IMR-90 (cell line): Measurements from ENCODE around the gene POR. TPM values are rescaled to one million over a fixed set of nuclear protein-coding genes. Genes with fewer than 3 reads are reported as not detected.

Experiments
- ATAC-seq: fragments of 200-7000 bp; cut with Tn5 transposase; 2 replicates; pipeline ENCODE4 v1.9.1; 2020; ENCODE audit warnings: low read depth, mild to moderate bottlenecking, moderate library complexity
- Bru-seq: library from RNA; stranded (reverse); fragments of 400-500 nt; gene quantifications from one replicate; lab custom pipeline; 2021; lab: Mats Ljungman, UMichigan
- BruChase-seq, 2 experiments: library from RNA; stranded (reverse); fragments of 400-500 nt; gene quantifications; one replicate each; lab custom pipeline; 2021; lab: Mats Ljungman, UMichigan
- BruUV-seq: library from RNA; stranded (reverse); fragments of 400-500 nt; replicated peaks from 2 replicates; lab custom pipeline; 2021; lab: Mats Ljungman, UMichigan
- CTCF ChIA-PET: fragments of 300-600 bp; formaldehyde crosslinking; extraction: SDS; loops from one replicate; lab custom pipeline; 2021; ENCODE audit warnings: antibody characterized with exemption; lab: Yijun Ruan, JAX
- POLR2A ChIA-PET: fragments of 300-600 bp; sonication (Branson Sonifier 250); formaldehyde crosslinking; loops from one replicate; lab custom pipeline; 2022; ENCODE audit warnings: antibody characterized with exemption; ENCODE audit not compliant: unreplicated experiment; lab: Charles Lee
- DNase-seq: peaks from one replicate; pipeline ENCODE4 v3.0.0; 2013
- H2AFZ ChIP-seq: replicated peaks from 2 replicates; pipeline ENCODE3; 2013; ENCODE audit warnings: low read length, mild to moderate bottlenecking; ENCODE audit not compliant: poor library complexity
- H2AK5ac ChIP-seq: 2 replicates; pipeline ENCODE4 v1.6.1; 2013; ENCODE audit warnings: low read depth, low read length, inconsistent platforms
- H2AK9ac ChIP-seq: replicated peaks from 2 replicates; pipeline ENCODE3; 2013; ENCODE audit warnings: mild to moderate bottlenecking, low read depth, low read length, moderate library complexity; ENCODE audit not compliant: poor library complexity
- H2BK120ac ChIP-seq: 2 replicates; pipeline ENCODE4 v1.6.1; 2013; ENCODE audit warnings: low read depth, low read length, inconsistent platforms
- H2BK15ac ChIP-seq: 3 replicates; pipeline ENCODE4 v1.6.1; 2013; ENCODE audit warnings: low read depth, low read length, inconsistent platforms
- H2BK20ac ChIP-seq: 2 replicates; pipeline ENCODE4 v1.6.1; 2013; ENCODE audit warnings: low read depth, mild to moderate bottlenecking, inconsistent platforms, low read length, moderate library complexity
- H2BK5ac ChIP-seq: 2 replicates; pipeline ENCODE4 v1.6.1; 2013; ENCODE audit warnings: mild to moderate bottlenecking, low read depth, low read length, inconsistent platforms; ENCODE audit not compliant: poor library complexity, severe bottlenecking
- H3K14ac ChIP-seq: replicated peaks from 2 replicates; pipeline ENCODE4 v1.6.1; 2013; ENCODE audit warnings: low read depth, low read length, inconsistent platforms
- H3K18ac ChIP-seq: 2 replicates; pipeline ENCODE4 v1.6.1; 2013; ENCODE audit warnings: low read depth, low read length, control low read depth
- H3K23ac ChIP-seq: 2 replicates; pipeline ENCODE4 v1.6.1; 2013; ENCODE audit warnings: low read depth, low read length, inconsistent platforms
- H3K27ac ChIP-seq: 2 replicates; pipeline ENCODE4 v1.5.1; 2013; ENCODE audit warnings: mild to moderate bottlenecking, control low read depth, low read length; ENCODE audit not compliant: insufficient read depth
- H3K27me3 ChIP-seq: 2 replicates; pipeline ENCODE4 v1.6.1; 2013; ENCODE audit warnings: low read length; ENCODE audit not compliant: control insufficient read depth, insufficient read depth
- H3K36me3 ChIP-seq: 2 replicates; pipeline ENCODE4 v1.6.1; 2013; ENCODE audit warnings: low read length, mixed read lengths; ENCODE audit not compliant: control insufficient read depth, insufficient read depth
- H3K4ac ChIP-seq: 2 replicates; pipeline ENCODE4 v1.6.1; 2013; ENCODE audit warnings: low read depth, low read length, inconsistent platforms
- H3K4me1 ChIP-seq: 2 replicates; pipeline ENCODE4 v1.6.1; 2013; ENCODE audit warnings: low read length, mixed read lengths; ENCODE audit not compliant: control insufficient read depth, insufficient read depth
- H3K4me2 ChIP-seq: 2 replicates; pipeline ENCODE4 v1.6.1; 2013; ENCODE audit warnings: low read depth, mild to moderate bottlenecking, control low read depth, low read length, moderate library complexity
- H3K4me3 ChIP-seq: 2 replicates; pipeline ENCODE4 v1.5.1; 2013; ENCODE audit warnings: low read depth, mild to moderate bottlenecking, control low read depth, low read length, moderate library complexity; ENCODE audit not compliant: insufficient read depth
- H3K56ac ChIP-seq: 2 replicates; pipeline ENCODE4 v1.6.1; 2013; ENCODE audit warnings: low read length, inconsistent platforms; ENCODE audit not compliant: insufficient read depth; ENCODE audit errors: extremely low read depth
- H3K79me1 ChIP-seq, 2 experiments: 2 replicates each; pipeline ENCODE4 v1.6.1; 2013; ENCODE audit warnings: low read length in 2 of 2, inconsistent platforms in 1 of 2, low read depth in 1 of 2
- H3K9ac ChIP-seq: 2 replicates; pipeline ENCODE4 v1.6.1; 2013; ENCODE audit warnings: low read depth, low read length, control low read depth
- H3K9me1 ChIP-seq: 2 replicates; pipeline ENCODE4 v1.6.1; 2013; ENCODE audit warnings: low read length, inconsistent platforms; ENCODE audit not compliant: insufficient read depth
- H3K9me3 ChIP-seq: 2 replicates; pipeline ENCODE4 v1.6.1; 2013; ENCODE audit warnings: low read length; ENCODE audit not compliant: control insufficient read depth, insufficient read depth
- H4K20me1 ChIP-seq: 2 replicates; pipeline ENCODE4 v1.6.1; 2013; ENCODE audit warnings: low read length, inconsistent platforms; ENCODE audit not compliant: insufficient read depth
- H4K5ac ChIP-seq: 2 replicates; pipeline ENCODE4 v1.6.1; 2013; ENCODE audit warnings: mild to moderate bottlenecking, low read depth, low read length, control low read depth
- H4K8ac ChIP-seq, 2 experiments: 2 replicates each; pipeline ENCODE4 v1.6.1; 2013; ENCODE audit warnings: low read depth in 2 of 2, low read length in 2 of 2, control low read depth in 1 of 2, inconsistent platforms in 1 of 2
- H4K91ac ChIP-seq: 2 replicates; pipeline ENCODE4 v1.6.1; 2013; ENCODE audit warnings: low read depth, low read length, inconsistent platforms; ENCODE audit not compliant: insufficient read depth
- BHLHE40 ChIP-seq: fragments of 150-350 bp; IDR thresholded peaks from 2 replicates; pipeline ENCODE4 v1.6.1; 2016; ENCODE audit warnings: mild to moderate bottlenecking, low read depth, low read length
- CEBPB ChIP-seq: IDR thresholded peaks from 2 replicates; pipeline ENCODE4 v1.6.1; 2012; ENCODE audit warnings: low read depth, low read length, improper control_type of control experiment
- CHD1 ChIP-seq: IDR thresholded peaks from 2 replicates; pipeline ENCODE4 v1.6.1; 2012; ENCODE audit warnings: low read depth, low read length, improper control_type of control experiment
- ELK1 ChIP-seq: fragments of 150-350 bp; IDR thresholded peaks from 2 replicates; pipeline ENCODE4 v1.6.1; 2016; ENCODE audit warnings: low read depth, mild to moderate bottlenecking, low read length, moderate library complexity, borderline replicate concordance
- FOS ChIP-seq: fragments of 150-350 bp; IDR thresholded peaks from 2 replicates; pipeline ENCODE4 v1.6.1; 2016; ENCODE audit warnings: low read depth, low read length
- MAFK ChIP-seq: IDR thresholded peaks from 2 replicates; pipeline ENCODE4 v1.6.1; 2012; ENCODE audit warnings: low read depth, low read length, improper control_type of control experiment
- MAZ ChIP-seq: IDR thresholded peaks from 2 replicates; pipeline ENCODE4 v1.6.1; 2012; ENCODE audit warnings: low read depth, mild to moderate bottlenecking, low read length, improper control_type of control experiment, moderate library complexity, borderline replicate concordance
- MXI1 ChIP-seq: IDR thresholded peaks from 2 replicates; pipeline ENCODE4 v1.6.1; 2012; ENCODE audit warnings: low read depth, mild to moderate bottlenecking, low read length, moderate library complexity, borderline replicate concordance
- NFE2L2 ChIP-seq: fragments of 150-350 bp; IDR thresholded peaks from 2 replicates; pipeline ENCODE4 v1.6.1; 2016; ENCODE audit warnings: low read depth, mild to moderate bottlenecking, low read length
- POLR2A ChIP-seq: IDR thresholded peaks from 2 replicates; pipeline ENCODE4 v1.6.1; 2012; ENCODE audit warnings: mild to moderate bottlenecking, low read depth, low read length
- RAD21 ChIP-seq: IDR thresholded peaks from 2 replicates; pipeline ENCODE4 v1.6.1; 2012; ENCODE audit warnings: low read length, improper control_type of control experiment
- RFX5 ChIP-seq: IDR thresholded peaks from 2 replicates; pipeline ENCODE4 v1.8.0; 2012; ENCODE audit warnings: low read depth, mild to moderate bottlenecking, low read length, moderate library complexity
- SMC3 ChIP-seq: fragments of 150-350 bp; IDR thresholded peaks from 2 replicates; pipeline ENCODE4 v1.6.1; 2016; ENCODE audit warnings: low read depth, mild to moderate bottlenecking, antibody characterized with exemption, low read length, moderate library complexity
- USF2 ChIP-seq: fragments of 150-350 bp; IDR thresholded peaks from 2 replicates; pipeline ENCODE4 v1.6.1; 2017; ENCODE audit warnings: mild to moderate bottlenecking, antibody characterized with exemption, low read length, low read depth
- WGBS, 2 experiments: methylation state at CpG; one replicate each; pipeline versions ENCODE4 v1.1.5 to v1.1.7; 2013; ENCODE audit warnings: missing lambda C conversion rate in 2 of 2; ENCODE audit not compliant: insufficient read length in 1 of 2; ENCODE audit errors: extremely low coverage in 2 of 2; 5-methylcytosine and 5-hydroxymethylcytosine counted together
- dilution Hi-C: fragments of 300-500 bp; cut with HindIII; formaldehyde crosslinking; loops from one replicate; pipeline ENCODE4 v1.14.3; 2018; ENCODE audit warnings: low sequenced_read_pairs; ENCODE audit not compliant: unreplicated experiment
- in situ Hi-C: fragments of 300-500 bp; cut with MboI; formaldehyde crosslinking; loops from 3 replicates; pipeline ENCODE4 v1.14.3; 2019; ENCODE audit warnings: low sequenced_read_pairs, inconsistent platforms, mixed read lengths
- intact Hi-C: fragments of 100-400 bp; cut with micrococcal nuclease; formaldehyde crosslinking; loops from 2 replicates; pipeline ENCODE4 v1.10.0; 2022
- long read RNA-seq: library from polyadenylated mRNA; unstranded; transcript quantifications from one replicate; pipeline ENCODE4 v2.0.0, GENCODE V29; 2021; ENCODE audit not compliant: unreplicated experiment
- polyA plus RNA-seq, 3 experiments: library from polyadenylated mRNA; depleted of rRNA; stranded (reverse); fragments of >200 nt; gene quantifications; 2 replicates each; pipeline ENCODE4 v1.2.3, GENCODE V29; 2012; ENCODE audit warnings: low replicate concordance in 1 of 3
- total RNA-seq: library from RNA; depleted of rRNA; stranded (reverse); fragments of >200 nt; gene quantifications from 2 replicates; pipeline ENCODE4 v1.2.3, GENCODE V29; 2012; rRNA removed

Gene POR
- total RNA-seq (25.3 and 25.5 TPM in 2 replicates), polyA plus RNA-seq (2012; rRNA removed) (42.2 and 60.4 TPM in 2 replicates), Bru-seq, nascent RNA (percentile 57 among the genes with signal in this experiment), BruChase-seq, experiment 1, labeled RNA remaining after a 6-hour chase (percentile 70 among the genes with signal in this experiment), BruChase-seq, experiment 2, labeled RNA remaining after a 2-hour chase (percentile 58 among the genes with signal in this experiment)
- polyA plus RNA-seq (2012; cell fraction: cytosol; rRNA removed): 31.0 and 59.1 TPM in 2 replicates
- polyA plus RNA-seq (2012; cell fraction: nucleus; rRNA removed; ENCODE audit: low replicate concordance): 74.8 and 189 TPM in 2 replicates
- long read RNA-seq, transcript POR-218 (16 exons, 2,522 nt): major isoform, 24 of 58 reads
- long read RNA-seq, partial matches to known transcripts: 31 of 58 reads
- long read RNA-seq, other reads (novel, unspliced or antisense): 2 of 58 reads

GRCh38 chr7:75914655-75915415 is at the start of gene POR:
Gene POR, plus strand, starts transcription at chr7:75915155. Its CDS starts 38,847 bp downstream, at chr7:75954002.
- Histone ChIP-seq H3K9me3 (no peaks in the 10 kb centered on the region), H3K79me1 (peaks cover 28 to 53% of the 10 kb centered on the region in 2 experiments), H3K4me1 (peaks cover 2% of the 10 kb centered on the region), H2AK9ac (peak within 1 kb of the TSS; percentile 98), H3K9me1 (peaks cover 7% of the 10 kb centered on the region; the same call in 1 of the 2 replicates), H2BK120ac (peak within 1 kb of the TSS; percentile 25), H4K91ac (no peak within 1 kb of the TSS; the same call in none of the 2 replicates), H4K8ac (peak within 1 kb of the TSS; percentile 57 to 84), H3K4me3 (peak within 1 kb of the TSS; percentile 78), H3K14ac (peak within 1 kb of the TSS; percentile 88), H3K4ac (peak within 1 kb of the TSS; percentile 85), H3K56ac (peak within 1 kb of the TSS; percentile 52; the same call in 1 of the 2 replicates), H2BK20ac (no peak within 1 kb of the TSS), H3K23ac (peak within 1 kb of the TSS; percentile 98), H2BK5ac (peak within 1 kb of the TSS; percentile 71), H2AFZ (peak within 1 kb of the TSS; percentile 95), H4K5ac (peak within 1 kb of the TSS; percentile 38), H3K4me2 (peak within 1 kb of the TSS; percentile 86), H3K9ac (peak within 1 kb of the TSS; percentile 89), H4K20me1 (peaks cover 24% of the 10 kb centered on the region), H3K27me3 (no peaks in the 10 kb centered on the region), H3K27ac (peak within 1 kb of the TSS; percentile 86), H3K36me3 (no peaks in the 10 kb centered on the region), H2AK5ac (peak within 1 kb of the TSS; percentile 66), H3K18ac (no peak within 1 kb of the TSS; the same call in 1 of the 2 replicates), H2BK15ac (peak within 1 kb of the TSS; percentile 58; the same call in 1 of the 3 replicates)
- ChIA-PET CTCF (no interaction called here), POLR2A (interaction anchor here (0.6 kb wide), 1 partner anchor 7 kb away, joined by 3 read pairs; no protein-coding TSS in a partner anchor)
- dilution Hi-C loops: no loop called here
- in situ Hi-C loops: no loop called here
- WGBS, 2 experiments: 0% methylated on average over 43 of the region's 82 CpGs; no CpG with 5 or more reads in 1 of the 2 experiments
- peak; percentile 99 for ATAC-seq
- no TSS peak for BruUV-seq
- peak; percentile 88 for DNase-seq
- intact Hi-C loops: loop anchor here (2.0 to 10.0 kb wide), 3 partner anchors 48 to 100 kb away; no protein-coding TSS in a partner anchor
- TF ChIP-seq FOS (0 out of 2 replicates have a peak, but pooled peaks have one; percentile 24), USF2 (no peak), NFE2L2 (no peak), MAZ (peak; percentile 78; the same call in 1 of the 2 replicates), MAFK (no peak), ELK1 (no peak), BHLHE40 (peak; percentile 100), RFX5 (no peak), CEBPB (no peak), CHD1 (peak; percentile 100; the same call in 1 of the 2 replicates), POLR2A (peak; percentile 99), SMC3 (no peak), RAD21 (peak; percentile 3; the same call in 1 of the 2 replicates), MXI1 (peak; percentile 81; the same call in 1 of the 2 replicates)
